KMS-11 (cell line): Measurements from ENCODE around the gene EZR.
A peak's percentile ranks its signal among the peaks of the same experiment; 100 is the strongest.

Experiments used
- H2AFZ ChIP-seq: fragments of 200-600 bp; sonication (generic); 2 replicates; pipeline ENCODE4 v1.6.1; 2016; ENCODE audit warnings: antibody characterized with exemption, mixed run types, low read depth
- H3K27ac ChIP-seq: fragments of 200-600 bp; sonication (generic); 2 replicates; pipeline ENCODE4 v1.6.1; 2016; ENCODE audit warnings: mild to moderate bottlenecking, mixed run types
- H3K27me3 ChIP-seq: fragments of 200-600 bp; sonication (generic); 2 replicates; pipeline ENCODE4 v1.6.1; 2017; ENCODE audit warnings: mild to moderate bottlenecking, low read depth, mixed run types, moderate library complexity; ENCODE audit not compliant: insufficient read depth
- H3K36me3 ChIP-seq: fragments of 200-600 bp; sonication (generic); 2 replicates; pipeline ENCODE4 v1.6.1; 2017; ENCODE audit warnings: mild to moderate bottlenecking, mixed run types; ENCODE audit not compliant: insufficient read depth
- H3K4me1 ChIP-seq: fragments of 200-600 bp; sonication (generic); 2 replicates; pipeline ENCODE4 v1.6.1; 2016; ENCODE audit warnings: mild to moderate bottlenecking, low read depth, mixed run types; ENCODE audit not compliant: poor library complexity, severe bottlenecking
- H3K4me2 ChIP-seq: fragments of 200-600 bp; sonication (generic); 2 replicates; pipeline ENCODE4 v1.7.0; 2016; ENCODE audit warnings: mild to moderate bottlenecking, mixed run types
- H3K4me3 ChIP-seq: fragments of 200-600 bp; sonication (generic); IDR thresholded peaks from 2 replicates; pipeline ENCODE4 v1.6.1; 2017; ENCODE audit warnings: low read depth, low read length, mixed read lengths; ENCODE audit not compliant: insufficient read depth
- H3K79me2 ChIP-seq: fragments of 200-600 bp; sonication (generic); 2 replicates; pipeline ENCODE4 v1.6.1; 2016; ENCODE audit warnings: low read depth, mixed run types; ENCODE audit not compliant: insufficient read depth
- H3K9ac ChIP-seq: fragments of 200-600 bp; sonication (generic); 2 replicates; pipeline ENCODE4 v1.6.1; 2016; ENCODE audit warnings: mild to moderate bottlenecking, mixed run types
- H4K20me1 ChIP-seq: fragments of 200-600 bp; sonication (generic); 2 replicates; pipeline ENCODE4 v1.6.1; 2016; ENCODE audit warnings: mild to moderate bottlenecking, mixed run types; ENCODE audit not compliant: insufficient read depth
- CTCF ChIP-seq: fragments of 200-600 bp; sonication (generic); conservative IDR thresholded peaks from 2 replicates; pipeline ENCODE4 v1.6.1; 2017; ENCODE audit warnings: low read depth, mild to moderate bottlenecking, antibody characterized with exemption, low read length, moderate library complexity, mixed read lengths

EZR gene

GRCh38 chr6:158798311-158798710, 20.9 kb downstream of the EZR start:
- Histone ChIP-seq H4K20me1 (peaks cover 68% of the 10 kb centered on the region), H3K4me2 (peak overlapping the region; percentile 27), H2AFZ (no peak overlapping the region), H3K36me3 (no peaks in the 10 kb centered on the region), H3K9ac (no peak overlapping the region), H3K27ac (no peak overlapping the region), H3K27me3 (no peaks in the 10 kb centered on the region), H3K4me3 (no peak overlapping the region), H3K4me1 (peaks cover 65% of the 10 kb centered on the region), H3K79me2 (peaks cover 100% of the 10 kb centered on the region)
- no peak for TF ChIP-seq CTCF

- H3K79me2 ChIP-seq: peaks cover 100% of the 10 kb centered on the region
- no peak overlapping the region for H3K27ac ChIP-seq
- no peaks in the 10 kb centered on the region for H3K27me3 ChIP-seq
- H3K4me1 ChIP-seq: peaks cover 65% of the 10 kb centered on the region
- no peak overlapping the region for H3K4me3 ChIP-seq
- no peak overlapping the region for H3K9ac ChIP-seq
- no peak overlapping the region for H2AFZ ChIP-seq
- peaks cover 69% of the 10 kb centered on the region for H4K20me1 ChIP-seq
- no peaks in the 10 kb centered on the region for H3K36me3 ChIP-seq
- TF ChIP-seq CTCF: no peak
- H3K4me2 ChIP-seq: peak overlapping the region; percentile 27
Measured at GRCh38 chr6:158797331-158798310, 21.5 kb downstream of the EZR start.

GRCh38 chr6:158796353-158796752, 22.8 kb downstream of the EZR start:
- no peak overlapping the region for H2AFZ ChIP-seq
- H3K27ac ChIP-seq: no peak overlapping the region
- H3K4me1 ChIP-seq: peaks cover 70% of the 10 kb centered on the region
- H4K20me1 ChIP-seq: peaks cover 71% of the 10 kb centered on the region
- H3K79me2 ChIP-seq: peaks cover 100% of the 10 kb centered on the region
- H3K36me3 ChIP-seq: no peaks in the 10 kb centered on the region
- no peak overlapping the region for H3K9ac ChIP-seq
- TF ChIP-seq CTCF: no peak
- no peak overlapping the region for H3K4me3 ChIP-seq
- no peak overlapping the region for H3K4me2 ChIP-seq
- no peaks in the 10 kb centered on the region for H3K27me3 ChIP-seq

GRCh38 chr6:158795516-158795915, 23.7 kb downstream of the EZR start:
- Histone ChIP-seq H3K79me2 (peaks cover 100% of the 10 kb centered on the region), H3K27me3 (no peaks in the 10 kb centered on the region), H2AFZ (no peak overlapping the region), H3K4me1 (peaks cover 65% of the 10 kb centered on the region), H3K36me3 (no peaks in the 10 kb centered on the region), H3K4me2 (no peak overlapping the region), H3K27ac (no peak overlapping the region), H3K4me3 (no peak overlapping the region), H4K20me1 (peaks cover 68% of the 10 kb centered on the region), H3K9ac (no peak overlapping the region)
- TF ChIP-seq CTCF: no peak
